H1 (cell line): ENCODE data around the gene GNS. TPM values are rescaled to one million over a fixed set of nuclear protein-coding genes. Genes with fewer than 3 reads are reported as not detected.

ENCODE experiments used
- CTCF ChIA-PET: fragments of 300-600 bp; sonication (Branson Sonifier 250); formaldehyde crosslinking; loops from one replicate; lab custom pipeline; 2021; ENCODE audit not compliant: partially characterized antibody; lab: Charles Lee
- POLR2A ChIA-PET: fragments of 300-600 bp; sonication (Branson Sonifier 250); formaldehyde crosslinking; loops from one replicate; lab custom pipeline; 2021; ENCODE audit warnings: inconsistent platforms; ENCODE audit not compliant: partially characterized antibody; lab: Charles Lee
- DNase-seq, 2 experiments: peaks; one replicate each; pipeline versions ENCODE4 v3.0.0 to v3.0.0-alpha.2; 2010 to 2022; ENCODE audit warnings: low spot score in 2 of 2, low read depth in 1 of 2, mixed read lengths in 1 of 2
- FAIRE-seq: peaks from 2 replicates; lab custom pipeline; 2011; peaks lifted over from hg19 to GRCh38; lab: Jason Lieb, UNC
- H2AFZ ChIP-seq: 2 replicates; pipeline ENCODE4 v1.8.1; 2012; ENCODE audit warnings: low read length, inconsistent platforms
- H2AK5ac ChIP-seq: 2 replicates; pipeline ENCODE4 v1.6.1; 2013; ENCODE audit warnings: low read depth, low read length
- H2BK120ac ChIP-seq: replicated peaks from 2 replicates; pipeline ENCODE3; 2013; ENCODE audit warnings: low read depth, low read length, inconsistent platforms
- H2BK12ac ChIP-seq: 2 replicates; pipeline ENCODE4 v1.6.1; 2013; ENCODE audit warnings: low read depth, low read length
- H2BK15ac ChIP-seq: 2 replicates; pipeline ENCODE4 v1.6.1; 2013; ENCODE audit warnings: low read length
- H2BK20ac ChIP-seq: 2 replicates; pipeline ENCODE4 v1.6.1; 2013; ENCODE audit warnings: low read length
- H2BK5ac ChIP-seq: 2 replicates; pipeline ENCODE4 v1.6.1; 2013; ENCODE audit warnings: low read depth, low read length
- H3K14ac ChIP-seq: 2 replicates; pipeline ENCODE4 v1.6.1; 2013; ENCODE audit warnings: inconsistent platforms; ENCODE audit not compliant: insufficient read length
- H3K18ac ChIP-seq: 2 replicates; pipeline ENCODE4 v1.6.1; 2013; ENCODE audit warnings: low read length; ENCODE audit errors: extremely low read depth
- H3K23ac ChIP-seq: 2 replicates; pipeline ENCODE4 v1.6.1; 2013; ENCODE audit warnings: inconsistent platforms; ENCODE audit not compliant: insufficient read length
- H3K23me2 ChIP-seq: 2 replicates; pipeline ENCODE4 v1.6.1; 2013; ENCODE audit warnings: low read depth, low read length
- H3K27ac ChIP-seq: 2 replicates; pipeline ENCODE4 v1.6.1; 2011; ENCODE audit warnings: low read depth, low read length, inconsistent platforms
- H3K27me3 ChIP-seq, 4 experiments: replicated peaks in 1 of 4; 1 replicate in 1 of 4; 2 replicates in 3 of 4; pipeline versions ENCODE4 v1.6.1 to v1.8.1; 2011 to 2013; ENCODE audit warnings: low read length in 3 of 4, mild to moderate bottlenecking in 3 of 4, inconsistent platforms in 2 of 4, mixed read lengths in 2 of 4, moderate library complexity in 1 of 4; ENCODE audit not compliant: control insufficient read depth in 3 of 4, insufficient read depth in 3 of 4; ENCODE audit errors: extremely low read depth in 1 of 4
- H3K36me3 ChIP-seq, 4 experiments: 2 replicates each; pipeline versions ENCODE4 v1.6.1 to v1.8.1; 2011 to 2013; ENCODE audit warnings: mild to moderate bottlenecking in 4 of 4, low read length in 3 of 4, moderate library complexity in 2 of 4, control low read depth in 1 of 4, inconsistent platforms in 1 of 4; ENCODE audit not compliant: insufficient read depth in 4 of 4, control insufficient read depth in 2 of 4
- H3K4ac ChIP-seq: replicated peaks from 2 replicates; pipeline ENCODE3; 2013; ENCODE audit warnings: low read length, low read depth, mixed read lengths, inconsistent platforms; ENCODE audit not compliant: insufficient read length
- H3K4me1 ChIP-seq, 4 experiments: replicated peaks in 1 of 4; 1 replicate in 1 of 4; 2 replicates in 3 of 4; pipeline versions ENCODE4 v1.6.1 to v1.8.1; 2011 to 2013; ENCODE audit warnings: low read length in 3 of 4, inconsistent platforms in 2 of 4, mixed read lengths in 1 of 4; ENCODE audit not compliant: insufficient read depth in 4 of 4, control insufficient read depth in 3 of 4
- H3K4me2 ChIP-seq, 2 experiments: 2 replicates each; pipeline versions ENCODE4 v1.6.1 to v1.8.1; 2011 to 2013; ENCODE audit warnings: low read depth in 2 of 2, low read length in 2 of 2, control low read depth in 1 of 2, inconsistent platforms in 1 of 2, mild to moderate bottlenecking in 1 of 2; ENCODE audit not compliant: insufficient read depth in 1 of 2
- H3K4me3 ChIP-seq, 4 experiments: fragments of 200-600, 300-600 bp in 1 of 4; sonication (generic), shearing (Covaris generic), sonication (Bioruptor Twin) in 1 of 4; 2 replicates each; pipeline versions ENCODE4 v1.5.1 to v1.8.1; 2011 to 2016; ENCODE audit warnings: low read length in 4 of 4, low read depth in 3 of 4, control low read depth in 2 of 4, inconsistent platforms in 2 of 4, mild to moderate bottlenecking in 2 of 4, mixed read lengths in 1 of 4, moderate library complexity in 1 of 4; ENCODE audit not compliant: insufficient read depth in 2 of 4; ENCODE audit errors: extremely low read depth in 1 of 4
- H3K56ac ChIP-seq: replicated peaks from 2 replicates; pipeline ENCODE3; 2013; ENCODE audit warnings: low read depth, mild to moderate bottlenecking, mixed read lengths, low read length, inconsistent platforms; ENCODE audit not compliant: insufficient read length
- H3K79me1 ChIP-seq: 2 replicates; pipeline ENCODE4 v1.6.1; 2013; ENCODE audit warnings: low read depth, low read length, control low read depth
- H3K79me2 ChIP-seq, 2 experiments: 2 replicates each; pipeline versions ENCODE4 v1.6.1 to v1.8.1; 2012 to 2013; ENCODE audit warnings: low read length in 2 of 2, mild to moderate bottlenecking in 2 of 2, inconsistent platforms in 1 of 2; ENCODE audit not compliant: insufficient read depth in 2 of 2, control insufficient read depth in 1 of 2
- H3K9ac ChIP-seq, 4 experiments: replicated peaks in 1 of 4; 1 replicate in 1 of 4; 2 replicates in 3 of 4; pipeline versions ENCODE4 v1.6.1 to v1.8.1; 2011 to 2013; ENCODE audit warnings: low read depth in 3 of 4, low read length in 3 of 4, control low read depth in 2 of 4, mild to moderate bottlenecking in 2 of 4, moderate library complexity in 2 of 4, inconsistent platforms in 1 of 4; ENCODE audit errors: extremely low read depth in 1 of 4
- H3K9me3 ChIP-seq, 2 experiments: 2 replicates each; pipeline versions ENCODE4 v1.6.1 to v1.8.1; 2012 to 2013; ENCODE audit warnings: mild to moderate bottlenecking in 2 of 2, moderate library complexity in 2 of 2, control low read depth in 1 of 2, inconsistent platforms in 1 of 2, low read depth in 1 of 2, low read length in 1 of 2, mixed read lengths in 1 of 2; ENCODE audit not compliant: insufficient read depth in 2 of 2
- H4K20me1 ChIP-seq, 2 experiments: replicated peaks in 1 of 2; 2 replicates each; pipeline versions ENCODE3 to v1.8.1; 2011 to 2013; ENCODE audit warnings: inconsistent platforms in 2 of 2, low read length in 2 of 2, mild to moderate bottlenecking in 1 of 2; ENCODE audit not compliant: insufficient read depth in 2 of 2, control insufficient read depth in 1 of 2
- H4K5ac ChIP-seq: 2 replicates; pipeline ENCODE4 v1.6.1; 2013; ENCODE audit warnings: low read length, low read depth, mixed read lengths, inconsistent platforms; ENCODE audit not compliant: insufficient read length
- H4K8ac ChIP-seq: 2 replicates; pipeline ENCODE4 v1.8.0; 2013; ENCODE audit warnings: mild to moderate bottlenecking, moderate library complexity, low read length, inconsistent platforms; ENCODE audit not compliant: insufficient read depth; ENCODE audit errors: extremely low read depth
- H4K91ac ChIP-seq: replicated peaks from 2 replicates; pipeline ENCODE3; 2013; ENCODE audit warnings: low read length, mixed read lengths, inconsistent platforms; ENCODE audit not compliant: insufficient read length
- BACH1 ChIP-seq: IDR thresholded peaks from 2 replicates; pipeline ENCODE4 v1.6.1; 2012; ENCODE audit warnings: low read length, improper control_type of control experiment
- BCL11A ChIP-seq, 2 experiments: IDR thresholded peaks; one replicate each; pipeline ENCODE4 v1.6.1; 2011; ENCODE audit warnings: low read depth in 2 of 2, low read length in 2 of 2, mild to moderate bottlenecking in 2 of 2
- NANOG ChIP-seq: IDR thresholded peaks from 2 replicates; pipeline ENCODE4 v1.6.1; 2011; ENCODE audit warnings: low read length, low read depth, mild to moderate bottlenecking, inconsistent platforms; ENCODE audit not compliant: insufficient read depth, poor library complexity, severe bottlenecking
- RXRA ChIP-seq: IDR thresholded peaks from 2 replicates; pipeline ENCODE4 v1.6.1; 2011; ENCODE audit warnings: low read depth, mild to moderate bottlenecking, low read length, moderate library complexity; ENCODE audit not compliant: insufficient read depth
- SRF ChIP-seq: IDR thresholded peaks from 2 replicates; pipeline ENCODE4 v1.6.1; 2011; ENCODE audit warnings: mild to moderate bottlenecking, low read depth, low read length, moderate library complexity
- WGBS, 2 experiments: shearing (Covaris generic) in 1 of 2; methylation state at CpG; one replicate each; pipeline versions ENCODE4 v1.1.6 to v1.1.7; 2013 to 2015; ENCODE audit warnings: low lambda C conversion rate in 2 of 2, mixed read lengths in 2 of 2, inconsistent platforms in 1 of 2, low coverage in 1 of 2, missing lambda C conversion rate in 1 of 2; ENCODE audit not compliant: insufficient replicate concordance in 2 of 2, insufficient coverage in 1 of 2, insufficient read length in 1 of 2; ENCODE audit errors: extremely low coverage in 1 of 2, missing lambda C conversion rate in 1 of 2; 5-methylcytosine and 5-hydroxymethylcytosine counted together
- polyA plus RNA-seq, 7 experiments: library from polyadenylated mRNA; depleted of rRNA in 3 of 7; stranded (reverse) in 5 of 7; unstranded in 2 of 7; fragments of >200 nt in 5 of 7; fragments of 200-250 nt in 2 of 7; gene quantifications; 1 replicate in 5 of 7; 2 replicates in 1 of 7; 4 replicates in 1 of 7; pipeline versions ENCODE4 v1.2.1 to v1.2.3, GENCODE V29; 2011 to 2013; ENCODE audit warnings: missing spikeins in 2 of 7, mixed read lengths in 2 of 7
- total RNA-seq: library from RNA; stranded (reverse); fragmentation: NEBNext Ultra II Directional; extraction: Animal tissue kit (Norgen Biotek cat#: 25700); gene quantifications from 2 replicates; pipeline ENCODE4 v1.2.1, GENCODE V29; 2021

GNS gene
- total and polyA plus RNA-seq, 2 of the 8 experiments (the other 6 are each of a cell fraction or from before 2014, with no cell fraction given) = 16.0 to 28.5 TPM

DNA sequence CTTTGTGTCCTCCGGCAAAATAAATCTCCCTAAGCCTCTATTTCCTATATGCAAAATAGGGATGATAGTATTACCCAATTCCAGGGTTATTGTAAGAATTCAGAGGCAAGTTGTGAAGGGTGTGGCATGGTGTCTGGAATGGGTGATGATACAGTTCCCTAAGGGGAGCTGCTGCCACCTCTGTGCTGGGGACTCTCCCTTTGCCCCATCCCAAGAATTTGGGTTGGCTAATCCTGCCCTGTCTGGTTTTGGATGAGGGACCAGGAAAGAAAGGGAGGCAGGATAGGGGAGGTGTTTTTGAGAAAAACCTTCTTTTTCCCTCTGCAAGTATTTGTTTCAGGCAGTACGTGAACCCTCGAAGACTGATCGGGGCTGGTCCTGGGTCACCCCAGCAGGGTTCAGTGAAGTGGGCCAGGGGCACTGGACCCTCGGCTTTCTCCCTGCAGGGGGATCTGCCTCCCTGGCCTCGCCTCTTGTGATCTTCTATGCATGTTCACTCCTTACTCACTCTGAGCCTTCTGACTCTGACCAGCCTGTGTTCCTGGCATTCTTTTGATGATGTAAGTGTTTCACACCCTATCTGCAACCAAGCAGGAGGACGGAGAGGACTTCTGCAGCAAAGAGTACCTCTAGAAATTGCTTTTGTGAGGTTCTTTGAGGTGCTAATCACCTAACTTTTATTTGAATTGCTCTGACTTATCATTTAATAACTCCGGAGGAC, 88.1 kb downstream of the GNS start:
- peaks cover 10% of the 10 kb centered on the region; the same call in 1 of the 2 replicates for H3K79me1 ChIP-seq
- H3K4me2 ChIP-seq = no peak overlapping the region; a peak in 1 of 4 replicates
- H4K8ac ChIP-seq = 0 out of 2 replicates have a peak overlapping the region, but pooled peaks have one; percentile 35
- no peak for FAIRE-seq
- no peak overlapping the region for H3K27ac ChIP-seq
- WGBS, 2 experiments = 88% methylated on average over 8 of the region's 8 CpGs; no CpG with 5 or more reads in 1 of the 2 experiments
- H2BK15ac ChIP-seq = no peak overlapping the region
- no peaks in the 10 kb centered on the region for H3K27me3 ChIP-seq
- no peak overlapping the region for H2AFZ ChIP-seq
- H3K4me1 ChIP-seq = peaks cover 10 to 42% (median 34%) of the 10 kb centered on the region in 4 experiments
- no peak overlapping the region for H3K56ac ChIP-seq
- no peaks in the 10 kb centered on the region for H3K36me3 ChIP-seq
- H3K9ac ChIP-seq = no peak overlapping the region; a peak in 1 of 7 replicates
- no peak overlapping the region for H3K23ac ChIP-seq
- no peak overlapping the region for H3K14ac ChIP-seq
- no peaks in the 10 kb centered on the region for H3K23me2 ChIP-seq
- peaks cover 14 to 90% of the 10 kb centered on the region in 2 experiments; a peak in 3 of 4 replicates for H3K79me2 ChIP-seq
- no peak overlapping the region for H2AK5ac ChIP-seq
- H2BK5ac ChIP-seq = no peak overlapping the region
- no peak overlapping the region for H3K4me3 ChIP-seq
- H3K18ac ChIP-seq = no peak overlapping the region
- POLR2A ChIA-PET = interaction anchor here (1.0 kb wide), 1 partner anchor 54 kb away, joined by 3 read pairs; no protein-coding TSS in a partner anchor
- DNase-seq = no peak
- no peak for TF ChIP-seq NANOG
- no peak for TF ChIP-seq BCL11A (IDR thresholded peaks at IDR 0.05; ENCODE audit: low read depth in 2 of 2, low read length in 2 of 2)
- TF ChIP-seq BACH1 = no peak
- no peak for TF ChIP-seq SRF
- no peak for TF ChIP-seq RXRA
- no peaks in the 10 kb centered on the region for H3K9me3 ChIP-seq
- H2BK20ac ChIP-seq = no peak overlapping the region
- H2BK12ac ChIP-seq = no peak overlapping the region
- CTCF ChIA-PET = interaction anchor here (1.6 kb wide), 1 partner anchor 88 kb away, joined by 3 read pairs; no protein-coding TSS in a partner anchor
- H4K91ac ChIP-seq = no peak overlapping the region
- H3K4ac ChIP-seq = no peak overlapping the region
- no peak overlapping the region for H2BK120ac ChIP-seq
- H4K20me1 ChIP-seq = peaks cover 2 to 8% of the 10 kb centered on the region in 2 experiments
- H4K5ac ChIP-seq = no peak overlapping the region
